HG03045 (cell line): ENCODE measurements around the gene SEL1L2.

ENCODE experiments used
- ATAC-seq: cut with Tn5 transposase; IDR thresholded peaks from one replicate; pipeline ENCODE4 v1.9.1; 2021; ENCODE audit warnings: mild to moderate bottlenecking, moderate library complexity; ENCODE audit not compliant: unreplicated experiment

SEL1L2 gene

GRCh38 chr20:13822459-13822858 is 168.0 kb downstream of the SEL1L2 start:
- no peak for ATAC-seq

- no peak for ATAC-seq
Measured at GRCh38 chr20:13821876-13822275, 168.5 kb downstream of the SEL1L2 start.

- peak; percentile 61 for ATAC-seq
Measured at GRCh38 chr20:13819885-13820645, 170.3 kb downstream of the SEL1L2 start.

GRCh38 chr20:13817342-13817741 is 173.1 kb downstream of the SEL1L2 start:
- no peak for ATAC-seq

GRCh38 chr20:13816757-13817156 is 173.7 kb downstream of the SEL1L2 start:
- no peak for ATAC-seq

GRCh38 chr20:13814672-13815071 is 175.7 kb downstream of the SEL1L2 start:
- no peak for ATAC-seq

- no peak for ATAC-seq
Measured at GRCh38 chr20:13813910-13814309, 176.5 kb downstream of the SEL1L2 start.

- no peak for ATAC-seq
Measured at GRCh38 chr20:13810446-13810845, 180.0 kb downstream of the SEL1L2 start.

GRCh38 chr20:13809855-13810254 is 180.6 kb downstream of the SEL1L2 start:
- no peak for ATAC-seq

GRCh38 chr20:13809373-13809772 is 181.0 kb downstream of the SEL1L2 start:
- ATAC-seq, result no peak

GRCh38 chr20:13800728-13801134 is 189.7 kb downstream of the SEL1L2 start:
- ATAC-seq, result no peak

- ATAC-seq, result no peak
Measured at GRCh38 chr20:13799974-13800373, 190.4 kb downstream of the SEL1L2 start.
